Measurements from ENCODE around the gene SLC6A6.

Gene SLC6A6

DNA sequence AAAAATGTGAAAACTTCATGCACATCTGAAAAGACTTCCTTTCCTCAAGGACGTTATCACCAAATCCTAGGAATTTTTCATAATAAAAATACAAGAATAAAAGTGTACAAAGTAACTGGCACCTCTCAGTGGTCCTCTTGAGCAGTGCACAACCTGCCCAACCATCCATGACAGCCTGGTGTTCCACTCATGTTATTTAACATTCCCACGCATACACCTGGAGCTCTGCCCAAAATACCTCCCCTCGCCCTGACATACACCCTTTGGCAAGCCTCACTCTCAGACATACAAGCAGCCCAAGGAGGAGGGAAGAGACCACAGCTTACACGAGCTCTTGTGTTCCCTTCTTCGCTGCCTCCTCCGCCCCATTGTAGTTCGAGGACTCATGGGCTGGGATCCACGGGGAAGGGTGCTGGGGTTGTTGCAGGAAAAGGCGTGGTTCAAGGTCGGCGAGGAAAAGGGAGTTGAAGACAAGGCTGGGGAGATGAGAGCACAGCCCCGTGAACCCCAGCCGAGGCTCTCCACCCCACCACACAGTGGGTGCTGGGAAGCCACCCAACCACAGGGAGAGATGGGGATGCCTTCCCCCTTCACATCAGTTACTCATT is 114.4 kb downstream of the SLC6A6 start:
- H2BK5ac ChIP-seq (ENCODE audit: low read depth, low read length, poor library complexity) = no peak overlapping the region
- H2BK12ac ChIP-seq (ENCODE audit: low read length) = no peak overlapping the region
- H3K79me1 ChIP-seq (ENCODE audit: low read length) = no peaks in the 10 kb centered on the region
- H3K79me2 ChIP-seq (ENCODE audit: control insufficient read depth, insufficient read depth, low read length, poor library complexity) = no peaks in the 10 kb centered on the region
- no peak overlapping the region for H4K91ac ChIP-seq (ENCODE audit: low read depth, low read length)
- no peak overlapping the region for H3K4ac ChIP-seq (ENCODE audit: low read depth, low read length)
- H3K4me2 ChIP-seq (ENCODE audit: low read length) = no peak overlapping the region
- no peak overlapping the region for H3K27ac ChIP-seq (ENCODE audit: low read depth, low read length)
- H3K23ac ChIP-seq (ENCODE audit: low read length) = no peak overlapping the region
- no peak overlapping the region for H2AFZ ChIP-seq (ENCODE audit: insufficient read depth, low read length, poor library complexity)
- no peak overlapping the region for H2BK120ac ChIP-seq (ENCODE audit: insufficient read depth, low read length, poor library complexity)
- H2AK5ac ChIP-seq (ENCODE audit: low read length) = no peak overlapping the region
- no peak overlapping the region for H3K18ac ChIP-seq (ENCODE audit: low read length)
- H3K9ac ChIP-seq (ENCODE audit: low read length) = peak overlapping the region; percentile 44
- H3K9me3 ChIP-seq (ENCODE audit: insufficient read depth, low read depth, low read length) = no peaks in the 10 kb centered on the region
- no peak overlapping the region for H3K4me3 ChIP-seq (ENCODE audit: low read depth, low read length)
- WGBS (ENCODE audit: extremely low coverage, insufficient coverage, insufficient read length) = no CpG with 5 or more reads among the region's 13 CpGs
- H3K14ac ChIP-seq (ENCODE audit: low read length) = no peak overlapping the region
- no peak overlapping the region for H4K12ac ChIP-seq (ENCODE audit: low read depth, low read length)
- no peaks in the 10 kb centered on the region for H3K27me3 ChIP-seq (ENCODE audit: insufficient read depth, low read length)
- no peaks in the 10 kb centered on the region for H3K36me3 ChIP-seq (ENCODE audit: control insufficient read depth in 1 of 2, insufficient read depth in 2 of 2, low read length in 2 of 2)
- H3K4me1 ChIP-seq (ENCODE audit: control insufficient read depth in 1 of 2, insufficient read depth in 2 of 2, low read length in 2 of 2) = no peaks in the 10 kb centered on the region
- DNase-seq = no peak
- H4K8ac ChIP-seq (ENCODE audit: low read depth, low read length) = no peak overlapping the region

DNA sequence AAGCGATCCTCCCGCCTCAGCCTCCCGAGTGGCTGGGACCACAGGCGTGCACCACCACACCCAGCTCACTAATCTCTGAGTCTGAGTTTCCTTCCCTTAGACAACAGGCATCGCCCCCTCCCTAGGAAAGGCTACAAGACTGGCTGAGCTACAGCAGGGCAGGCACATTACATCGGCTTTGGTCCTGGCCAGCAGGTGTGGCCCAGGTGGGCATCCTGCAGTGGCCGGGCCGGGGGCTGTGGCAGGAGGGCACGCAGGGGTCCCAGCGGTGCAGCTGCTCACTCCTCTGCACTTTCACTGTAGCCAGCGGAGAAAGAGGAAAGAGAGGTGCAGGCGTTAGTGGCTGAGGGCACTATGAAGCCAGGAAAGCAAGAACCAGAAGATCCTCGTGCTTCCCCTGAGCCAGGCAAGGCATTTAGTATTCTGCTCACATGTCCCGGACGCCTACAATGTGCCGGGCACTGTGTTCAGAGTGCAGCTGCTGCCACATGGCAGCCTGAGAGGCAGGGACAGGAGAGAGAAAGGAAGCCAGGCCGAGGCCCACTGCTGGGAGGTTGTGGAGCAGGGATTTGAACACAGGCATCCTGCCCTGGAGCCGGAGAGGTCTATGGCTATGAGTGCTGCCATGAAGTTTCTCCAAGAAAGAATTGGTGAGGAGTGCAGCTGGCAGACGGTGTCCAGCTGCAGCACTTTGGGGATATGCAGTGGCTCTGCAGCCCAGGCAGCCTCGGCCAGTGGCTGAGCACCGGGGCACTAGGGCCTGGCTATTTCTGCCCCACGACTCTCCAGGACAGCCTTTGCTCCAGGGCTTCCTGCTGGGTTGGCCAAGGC is 115.4 kb downstream of the SLC6A6 start:
- Histone ChIP-seq H4K91ac (ENCODE audit: low read depth, low read length) (no peak overlapping the region), H2BK12ac (ENCODE audit: low read length) (no peak overlapping the region), H3K4me2 (ENCODE audit: low read length) (no peak overlapping the region), H3K79me1 (ENCODE audit: low read length) (no peaks in the 10 kb centered on the region), H3K36me3 (ENCODE audit: control insufficient read depth in 1 of 2, insufficient read depth in 2 of 2, low read length in 2 of 2) (no peaks in the 10 kb centered on the region), H4K8ac (ENCODE audit: low read depth, low read length) (no peak overlapping the region), H2AK5ac (ENCODE audit: low read length) (no peak overlapping the region), H3K14ac (ENCODE audit: low read length) (no peak overlapping the region), H3K23ac (ENCODE audit: low read length) (no peak overlapping the region), H3K18ac (ENCODE audit: low read length) (no peak overlapping the region), H2BK5ac (ENCODE audit: low read depth, low read length, poor library complexity) (no peak overlapping the region), H3K79me2 (ENCODE audit: control insufficient read depth, insufficient read depth, low read length, poor library complexity) (no peaks in the 10 kb centered on the region), H4K12ac (ENCODE audit: low read depth, low read length) (no peak overlapping the region), H3K4me3 (ENCODE audit: low read depth, low read length) (no peak overlapping the region), H3K9me3 (ENCODE audit: insufficient read depth, low read depth, low read length) (no peaks in the 10 kb centered on the region), H3K27ac (ENCODE audit: low read depth, low read length) (no peak overlapping the region), H2AFZ (ENCODE audit: insufficient read depth, low read length, poor library complexity) (no peak overlapping the region), H3K9ac (ENCODE audit: low read length) (no peak overlapping the region), H3K4ac (ENCODE audit: low read depth, low read length) (no peak overlapping the region), H2BK120ac (ENCODE audit: insufficient read depth, low read length, poor library complexity) (no peak overlapping the region), H3K4me1 (ENCODE audit: control insufficient read depth in 1 of 2, insufficient read depth in 2 of 2, low read length in 2 of 2) (no peaks in the 10 kb centered on the region), H3K27me3 (ENCODE audit: insufficient read depth, low read length) (no peaks in the 10 kb centered on the region)
- no CpG with 5 or more reads among the region's 22 CpGs for WGBS (ENCODE audit: extremely low coverage, insufficient coverage, insufficient read length)
- DNase-seq = no peak

DNA sequence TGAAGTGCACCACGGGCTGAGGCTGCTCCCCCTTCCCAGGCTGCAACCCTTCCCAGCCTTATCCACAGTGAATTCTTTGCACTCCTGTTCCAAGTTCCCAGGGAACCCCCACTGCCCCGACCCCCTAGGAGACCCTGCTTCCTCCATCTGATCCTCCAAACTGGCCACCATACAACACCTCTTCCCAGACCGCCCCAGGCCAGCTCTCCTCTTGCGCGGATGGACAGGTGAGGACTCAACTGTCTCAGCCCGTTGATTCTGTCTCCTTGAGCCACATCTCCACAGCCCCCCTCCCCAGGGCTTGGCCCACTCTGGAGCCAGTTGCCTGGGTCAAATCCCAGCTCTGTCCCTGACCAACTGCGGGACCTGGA is 116.0 kb downstream of the SLC6A6 start:
- H3K14ac ChIP-seq (ENCODE audit: low read length) = no peak overlapping the region
- no peak overlapping the region for H3K23ac ChIP-seq (ENCODE audit: low read length)
- H3K79me1 ChIP-seq (ENCODE audit: low read length) = no peaks in the 10 kb centered on the region
- H2BK5ac ChIP-seq (ENCODE audit: low read depth, low read length, poor library complexity) = no peak overlapping the region
- H4K12ac ChIP-seq (ENCODE audit: low read depth, low read length) = no peak overlapping the region
- no peak overlapping the region for H3K4me2 ChIP-seq (ENCODE audit: low read length)
- H3K79me2 ChIP-seq (ENCODE audit: control insufficient read depth, insufficient read depth, low read length, poor library complexity) = no peaks in the 10 kb centered on the region
- H4K91ac ChIP-seq (ENCODE audit: low read depth, low read length) = no peak overlapping the region
- no peak overlapping the region for H3K27ac ChIP-seq (ENCODE audit: low read depth, low read length)
- H3K9ac ChIP-seq (ENCODE audit: low read length) = no peak overlapping the region
- H3K36me3 ChIP-seq (ENCODE audit: control insufficient read depth in 1 of 2, insufficient read depth in 2 of 2, low read length in 2 of 2) = no peaks in the 10 kb centered on the region
- no CpG with 5 or more reads among the region's 7 CpGs for WGBS (ENCODE audit: extremely low coverage, insufficient coverage, insufficient read length)
- no peaks in the 10 kb centered on the region for H3K4me1 ChIP-seq (ENCODE audit: control insufficient read depth in 1 of 2, insufficient read depth in 2 of 2, low read length in 2 of 2)
- no peak overlapping the region for H4K8ac ChIP-seq (ENCODE audit: low read depth, low read length)
- H3K18ac ChIP-seq (ENCODE audit: low read length) = no peak overlapping the region
- no peak overlapping the region for H2BK12ac ChIP-seq (ENCODE audit: low read length)
- H3K9me3 ChIP-seq (ENCODE audit: insufficient read depth, low read depth, low read length) = no peaks in the 10 kb centered on the region
- H2BK120ac ChIP-seq (ENCODE audit: insufficient read depth, low read length, poor library complexity) = no peak overlapping the region
- no peak overlapping the region for H2AK5ac ChIP-seq (ENCODE audit: low read length)
- H3K27me3 ChIP-seq (ENCODE audit: insufficient read depth, low read length) = no peaks in the 10 kb centered on the region
- H2AFZ ChIP-seq (ENCODE audit: insufficient read depth, low read length, poor library complexity) = no peak overlapping the region
- DNase-seq = no peak
- no peak overlapping the region for H3K4ac ChIP-seq (ENCODE audit: low read depth, low read length)
- H3K4me3 ChIP-seq (ENCODE audit: low read depth, low read length) = no peak overlapping the region

DNA sequence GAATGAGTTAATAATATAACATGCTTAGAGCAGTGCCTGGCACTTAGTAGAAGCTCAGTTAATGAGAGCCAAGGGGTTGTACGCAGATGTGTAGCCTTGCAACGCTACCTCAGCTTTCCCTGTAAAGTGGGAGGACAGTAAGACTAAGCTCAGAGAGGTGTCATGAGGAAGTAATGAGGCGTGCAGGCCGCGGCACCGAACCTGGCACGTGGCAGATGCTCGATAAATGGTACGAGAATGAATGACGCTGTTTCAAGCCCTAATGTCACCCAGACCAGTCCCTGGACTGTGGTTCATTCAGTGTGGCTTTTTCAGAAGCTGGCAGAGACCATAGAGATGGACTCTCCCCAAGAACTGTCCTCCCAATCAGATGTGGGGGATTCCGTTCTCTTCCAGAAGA is 116.5 kb downstream of the SLC6A6 start:
- Histone ChIP-seq H2AK5ac (ENCODE audit: low read length) (no peak overlapping the region), H3K4me1 (ENCODE audit: control insufficient read depth in 1 of 2, insufficient read depth in 2 of 2, low read length in 2 of 2) (peaks cover 0 to 4% of the 10 kb centered on the region in 2 experiments), H3K14ac (ENCODE audit: low read length) (no peak overlapping the region), H3K9me3 (ENCODE audit: insufficient read depth, low read depth, low read length) (no peaks in the 10 kb centered on the region), H4K12ac (ENCODE audit: low read depth, low read length) (no peak overlapping the region), H3K9ac (ENCODE audit: low read length) (no peak overlapping the region), H3K23ac (ENCODE audit: low read length) (no peak overlapping the region), H2BK12ac (ENCODE audit: low read length) (no peak overlapping the region), H3K4ac (ENCODE audit: low read depth, low read length) (no peak overlapping the region), H3K27ac (ENCODE audit: low read depth, low read length) (no peak overlapping the region), H3K79me1 (ENCODE audit: low read length) (no peaks in the 10 kb centered on the region), H3K36me3 (ENCODE audit: control insufficient read depth in 1 of 2, insufficient read depth in 2 of 2, low read length in 2 of 2) (no peaks in the 10 kb centered on the region), H4K8ac (ENCODE audit: low read depth, low read length) (no peak overlapping the region), H4K91ac (ENCODE audit: low read depth, low read length) (no peak overlapping the region), H3K4me3 (ENCODE audit: low read depth, low read length) (no peak overlapping the region), H3K79me2 (ENCODE audit: control insufficient read depth, insufficient read depth, low read length, poor library complexity) (no peaks in the 10 kb centered on the region), H2BK120ac (ENCODE audit: insufficient read depth, low read length, poor library complexity) (no peak overlapping the region), H2AFZ (ENCODE audit: insufficient read depth, low read length, poor library complexity) (no peak overlapping the region), H3K27me3 (ENCODE audit: insufficient read depth, low read length) (no peaks in the 10 kb centered on the region), H3K4me2 (ENCODE audit: low read length) (no peak overlapping the region), H3K18ac (ENCODE audit: low read length) (no peak overlapping the region), H2BK5ac (ENCODE audit: low read depth, low read length, poor library complexity) (no peak overlapping the region)
- no CpG with 5 or more reads among the region's 11 CpGs for WGBS (ENCODE audit: extremely low coverage, insufficient coverage, insufficient read length)
- DNase-seq = no peak
